ENCODE data around the gene BBX.
"Not testable (repeated sequence)": the region's sequence is repeated elsewhere in the genome, so short reads cannot be mapped to it uniquely, and the experiment has no call there.

Gene BBX

DNA sequence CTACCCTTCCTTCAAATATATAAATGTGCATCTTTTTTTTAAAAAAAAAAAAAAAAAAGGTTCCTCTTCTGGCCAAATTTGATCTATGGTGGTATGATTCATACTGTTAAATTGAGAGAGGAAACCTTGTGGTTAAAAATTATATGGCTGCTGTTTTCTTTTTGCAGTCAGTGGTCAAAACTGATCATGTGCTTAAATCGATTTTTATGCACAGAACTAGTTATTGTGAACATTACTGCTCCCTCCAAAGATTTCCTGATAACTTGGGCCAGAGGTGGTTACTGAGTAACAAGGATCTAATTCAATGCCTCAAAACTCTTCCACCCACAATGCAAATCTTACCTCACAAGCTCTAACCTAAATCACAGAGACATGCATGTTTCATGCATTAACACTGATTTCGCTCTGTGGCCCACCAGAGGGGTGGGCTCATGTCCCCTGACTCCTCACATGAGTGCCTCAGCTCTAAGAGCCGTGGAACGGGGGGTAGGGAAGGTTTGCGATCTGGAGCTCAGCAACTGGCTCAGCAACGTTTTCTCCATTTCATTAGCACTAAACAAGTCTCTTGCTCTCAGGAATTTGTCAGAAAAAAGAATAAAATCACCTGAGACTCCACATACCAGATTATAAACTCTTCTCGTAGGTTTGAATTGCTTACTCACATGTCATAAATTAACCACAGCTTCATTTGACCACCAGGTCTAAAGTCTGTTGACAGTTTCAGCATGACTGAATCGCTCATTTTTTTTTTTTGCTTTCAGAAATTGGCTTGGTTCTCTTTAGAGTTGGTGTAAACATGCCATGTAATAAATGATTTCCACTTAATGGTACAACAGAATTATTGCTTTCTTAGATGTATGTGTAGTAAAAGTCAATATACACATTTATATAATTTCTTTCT, 287.7 kb downstream of the BBX start:
- DNase-seq: no peak

DNA sequence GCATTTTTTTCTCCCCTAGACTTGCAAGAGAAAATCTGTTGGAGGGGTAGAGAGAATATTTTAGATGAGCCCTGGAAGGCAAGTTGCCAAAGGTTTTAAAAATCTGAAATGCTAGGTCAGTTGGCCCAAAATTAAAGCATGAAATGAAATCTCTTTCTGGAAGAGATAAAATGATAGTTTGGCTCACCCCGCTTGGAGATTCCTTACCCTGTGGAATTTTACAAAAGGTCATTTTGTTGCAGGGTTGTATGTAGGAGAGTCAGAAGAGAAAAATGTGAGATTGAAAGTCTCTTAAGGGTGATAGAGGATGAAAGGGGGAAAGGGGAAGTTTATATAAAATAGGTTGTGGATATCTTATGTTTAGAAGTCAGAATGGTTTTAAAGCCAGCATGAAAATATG, 290.3 kb downstream of the BBX start:
- DNase-seq: no peak

DNA sequence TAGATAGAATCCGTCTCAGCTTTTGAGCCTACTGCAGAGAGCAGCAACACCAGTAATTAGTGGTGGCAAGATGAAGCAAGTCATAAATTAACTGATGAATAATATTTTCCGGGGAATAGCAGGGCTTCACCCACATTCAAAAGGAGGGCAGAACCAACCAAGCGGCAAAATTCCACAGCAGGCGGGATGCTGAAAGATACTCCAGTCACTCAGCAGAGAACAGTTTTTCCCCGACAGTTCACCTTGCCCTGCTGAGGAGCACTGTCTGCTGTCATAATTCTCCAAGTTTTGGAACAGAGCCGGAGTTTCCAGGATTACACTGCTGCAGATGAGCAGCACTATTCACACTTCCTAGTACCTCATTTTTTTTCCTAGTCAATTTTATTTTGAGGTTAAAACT, 293.3 kb downstream of the BBX start:
- DNase-seq: no peak

GRCh38 chr3:107817076-107817475, 294.3 kb downstream of the BBX start:
- no peak for DNase-seq

GRCh38 chr3:107818025-107818424, 295.3 kb downstream of the BBX start:
- no peak for DNase-seq

DNA sequence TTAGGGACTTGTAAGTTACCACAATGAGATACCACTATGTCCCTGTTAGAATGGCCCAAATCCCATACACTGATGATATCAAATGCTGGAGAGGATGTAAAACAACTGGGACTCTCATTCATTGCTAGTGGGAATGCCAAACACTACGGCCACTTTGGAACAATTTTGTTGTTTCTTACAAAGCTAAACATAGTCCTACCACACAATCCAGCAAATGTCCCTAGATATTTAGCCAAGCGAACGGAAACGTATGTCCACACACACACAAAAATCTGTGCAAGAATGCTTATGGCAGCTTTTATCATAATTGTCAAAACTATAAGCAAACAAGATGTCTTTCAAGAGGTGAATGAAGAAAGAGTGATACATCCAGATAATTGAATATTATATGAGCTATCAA, 296.9 kb downstream of the BBX start:
- no peak for DNase-seq

GRCh38 chr3:107822308-107822707, 299.5 kb downstream of the BBX start:
- DNase-seq: no peak

DNA sequence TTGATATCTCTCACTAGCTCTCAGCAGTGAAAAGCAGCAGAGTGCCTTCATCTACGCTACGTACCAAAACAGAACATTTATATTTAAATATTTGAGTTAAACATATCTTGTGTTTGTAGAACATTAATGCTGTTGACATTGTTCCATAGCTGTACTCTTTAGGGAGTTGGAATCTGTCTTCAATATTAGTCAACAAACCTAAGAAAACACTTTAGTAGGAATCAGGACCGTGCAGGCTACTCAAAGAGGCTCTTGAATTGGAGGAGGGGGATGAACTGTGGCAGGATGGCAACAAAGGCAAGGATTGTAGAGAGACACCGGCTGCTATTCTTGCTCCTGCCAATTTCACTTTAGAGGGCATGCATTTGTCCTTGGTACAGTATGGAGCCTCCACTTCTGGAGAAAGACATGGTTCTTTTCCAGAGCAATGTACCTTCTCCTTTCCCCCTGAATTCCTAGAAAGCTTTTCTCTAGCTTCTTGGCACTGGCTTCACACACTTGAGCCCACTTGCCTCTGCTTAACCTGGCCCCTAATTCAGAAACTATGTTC, 302.1 kb downstream of the BBX start:
- no peak for DNase-seq

DNA sequence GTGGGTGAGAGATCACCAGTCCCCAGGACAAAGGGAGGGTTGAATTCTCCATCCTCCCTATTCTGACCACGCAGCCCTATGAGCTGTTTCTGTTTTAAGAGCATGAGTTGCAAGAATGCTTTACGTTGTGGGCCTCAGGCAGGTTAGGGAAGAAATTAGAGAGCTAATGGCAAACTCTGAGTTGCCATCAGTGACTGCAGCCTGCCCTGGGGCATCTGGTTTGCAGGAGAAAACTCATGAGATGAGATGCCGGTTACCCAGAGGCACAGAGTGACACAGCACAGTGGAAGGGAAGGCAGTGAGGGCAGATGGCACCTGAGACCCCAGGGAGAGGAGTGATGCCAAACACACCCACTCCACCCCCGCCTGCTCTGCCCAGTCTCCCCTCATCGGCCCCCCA, 302.8 kb downstream of the BBX start:
- DNase-seq: no peak

DNA sequence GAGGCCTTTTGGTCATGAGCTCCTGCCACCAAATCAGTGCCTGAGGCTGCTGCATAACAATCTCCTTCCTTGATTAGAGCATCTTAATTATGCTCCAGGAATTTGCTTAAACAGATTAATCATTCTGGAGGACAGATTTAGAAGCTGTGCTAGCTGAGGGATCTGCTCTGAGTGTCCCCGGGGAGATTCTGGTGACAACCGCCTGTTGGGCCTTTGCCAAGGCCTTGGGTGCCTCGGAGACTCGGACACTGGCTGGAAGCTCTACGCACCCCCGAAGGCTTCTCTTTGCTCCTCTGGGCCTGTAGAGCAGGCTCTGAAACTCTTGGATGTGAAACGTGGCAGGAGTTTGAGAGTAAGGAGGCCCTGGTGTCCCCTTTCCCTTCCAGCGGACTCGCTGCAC, 304.0 kb downstream of the BBX start:
- no peak for DNase-seq

DNA sequence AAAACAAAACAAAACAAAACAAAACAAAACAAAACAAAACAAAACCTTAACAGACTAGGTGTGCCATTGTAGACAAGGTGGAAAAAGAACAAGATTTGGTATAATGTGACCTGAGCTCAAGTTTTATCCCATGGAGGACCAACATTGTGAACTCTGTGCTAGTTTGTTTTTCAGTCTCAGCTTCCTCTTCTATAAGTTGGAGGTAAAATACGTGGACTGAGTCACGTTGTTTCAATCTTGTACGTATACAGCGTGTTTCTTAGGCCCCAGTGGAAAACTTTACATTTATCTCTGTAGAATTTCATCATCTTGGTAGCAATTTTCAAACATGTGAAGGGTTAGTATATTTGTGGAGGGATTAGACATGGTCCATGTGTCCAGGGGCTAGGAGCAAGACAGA, 306.4 kb downstream of the BBX start:
- no peak for DNase-seq

GRCh38 chr3:107831590-107831989, 308.8 kb downstream of the BBX start:
- no peak for DNase-seq

- no peak for DNase-seq
Measured at GRCh38 chr3:107833043-107833442, 310.3 kb downstream of the BBX start.

DNA sequence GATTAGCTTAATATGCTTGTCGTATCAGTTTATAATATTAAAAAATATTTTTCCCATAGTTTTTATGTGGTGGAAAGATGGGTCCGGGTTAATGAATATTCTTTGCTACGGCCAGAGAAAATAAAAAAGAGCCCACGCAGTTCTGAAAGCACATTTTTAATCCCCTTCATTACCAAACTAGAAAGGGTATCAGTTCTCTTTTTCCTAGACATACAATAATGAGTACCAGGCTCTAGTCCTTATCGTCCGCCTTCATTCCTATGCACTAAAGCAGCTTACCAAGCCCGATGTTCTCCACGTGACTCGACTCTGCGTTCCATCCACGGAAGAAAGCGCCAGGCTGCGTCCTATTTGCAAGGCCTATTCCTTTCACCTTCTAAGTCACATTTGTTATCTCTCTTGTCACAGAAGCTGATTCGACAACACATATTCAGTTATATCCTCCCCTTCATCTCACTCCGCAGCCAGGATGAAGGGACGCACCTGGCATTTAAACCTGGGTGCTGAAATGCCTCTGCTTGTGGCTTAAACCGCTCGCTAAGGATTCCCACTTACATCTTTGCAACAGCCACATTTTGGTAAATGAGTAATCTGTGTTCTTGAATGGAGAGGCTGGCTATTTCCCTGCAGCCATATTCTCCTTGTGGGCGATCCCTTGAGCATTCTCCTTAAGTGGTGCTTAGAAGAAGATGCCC, 311.1 kb downstream of the BBX start:
- DNase-seq: no peak

GRCh38 chr3:107835001-107835400, 312.2 kb downstream of the BBX start:
- not testable (repeated sequence) for DNase-seq

- no peak for DNase-seq
Measured at GRCh38 chr3:107837895-107838612, 315.3 kb downstream of the BBX start.

- no peak for DNase-seq
Measured at GRCh38 chr3:107841831-107842230, 319.1 kb downstream of the BBX start.

GRCh38 chr3:107842940-107843339, 320.2 kb downstream of the BBX start:
- DNase-seq: no peak

- no peak for DNase-seq
Measured at GRCh38 chr3:107845380-107846278, 322.9 kb downstream of the BBX start.

GRCh38 chr3:107846279-107846852, 323.6 kb downstream of the BBX start:
- DNase-seq: peak; percentile 23

DNA sequence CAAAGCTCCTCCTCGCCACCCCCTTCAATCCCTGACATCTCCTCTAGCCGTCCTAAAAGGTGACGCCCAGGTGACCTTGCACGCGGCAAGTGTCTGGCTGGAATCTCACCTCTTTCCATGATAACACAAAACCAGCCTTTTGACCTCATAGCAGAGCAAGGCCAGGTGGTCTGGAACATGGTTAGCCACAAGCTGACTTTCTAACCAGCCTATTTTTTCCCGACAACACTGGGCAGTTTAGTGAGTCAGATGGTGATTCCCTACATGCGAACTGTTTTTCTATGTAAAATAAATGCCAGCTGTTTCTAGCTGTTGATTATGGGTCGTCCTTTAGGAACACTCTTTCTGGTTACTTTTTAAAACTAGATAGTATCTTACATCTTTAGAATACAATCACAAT, 325.0 kb downstream of the BBX start:
- no peak for DNase-seq

GRCh38 chr3:107848351-107848915, 325.7 kb downstream of the BBX start:
- DNase-seq: no peak

Data from activated T-cell treated with anti-CD3 and anti-CD28 coated beads, Interleukin-2, amount 50 U/mL, for 1 hour (primary cell).